NCI-H2107 (cell line): ENCODE measurements around the gene OXSR1.

Source experiments
- DNase-seq: peaks from one replicate; lab custom pipeline; 2025; lab: John Stamatoyannopoulos, UW

The OXSR1 gene

GRCh38 chr3:38164952-38165721 lies at the start of gene OXSR1:
TSS of gene OXSR1 (plus strand) at chr3:38165537. CDS start at chr3:38165877, 340 bp downstream.
- peak; percentile 92 for DNase-seq

- no peak for DNase-seq
These were observed 49.5 kb upstream of the OXSR1 start for GRCh38 chr3:38115645-38116427.

- no peak for DNase-seq
These were observed 48.7 kb upstream of the OXSR1 start for GRCh38 chr3:38116471-38117162.

- DNase-seq = no peak
These were observed 48.1 kb upstream of the OXSR1 start for GRCh38 chr3:38117163-38117716.

DNA sequence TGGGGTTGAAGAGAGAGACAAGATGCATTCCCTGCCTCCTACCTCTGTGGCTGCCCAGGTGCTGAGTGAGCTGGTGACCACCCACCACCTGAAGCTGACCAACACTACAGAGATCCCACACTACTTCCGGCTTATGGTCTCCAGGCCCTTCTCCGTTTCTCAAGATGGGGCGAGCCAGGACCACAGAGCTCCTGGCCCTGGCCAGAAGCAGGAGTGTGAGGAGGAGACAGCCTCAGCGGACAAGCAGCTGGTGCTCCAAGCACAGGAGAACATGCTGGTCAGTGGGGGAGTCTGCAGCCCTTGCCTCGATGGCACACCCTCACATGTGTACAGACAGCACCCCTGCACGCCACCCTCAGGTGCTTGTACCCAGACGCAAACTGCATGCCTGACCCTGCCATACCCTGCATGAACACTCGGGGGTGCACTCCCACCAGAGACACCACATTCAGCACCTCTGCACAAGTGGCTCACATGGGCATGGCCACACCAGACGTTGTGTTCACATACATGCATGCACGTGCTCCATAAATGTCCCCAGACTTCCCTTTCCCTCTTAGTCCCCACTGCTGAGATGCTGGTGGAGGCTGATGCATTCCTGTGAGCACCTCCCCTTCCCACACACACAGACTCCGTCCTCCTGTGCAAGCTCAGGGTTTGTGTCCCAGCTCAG lies 47.5 kb upstream of the OXSR1 start:
- no peak for DNase-seq

GRCh38 chr3:38118421-38119247 lies 46.7 kb upstream of the OXSR1 start:
- no peak for DNase-seq

DNA sequence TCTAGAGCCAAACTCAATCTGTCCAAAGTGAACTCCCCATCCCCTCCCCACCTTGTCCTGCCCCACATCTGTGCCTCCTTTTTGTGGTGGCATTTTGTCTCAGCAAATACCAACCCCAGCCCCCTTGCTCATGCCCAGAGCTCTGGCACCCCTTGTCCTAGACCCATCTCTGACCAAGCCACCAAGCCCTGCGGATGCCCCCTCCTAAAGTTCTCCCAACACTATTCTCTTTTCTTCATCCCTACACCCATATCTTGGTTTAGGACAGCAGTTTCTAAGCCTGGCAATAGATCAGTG lies 46.1 kb upstream of the OXSR1 start:
- no peak for DNase-seq

DNA sequence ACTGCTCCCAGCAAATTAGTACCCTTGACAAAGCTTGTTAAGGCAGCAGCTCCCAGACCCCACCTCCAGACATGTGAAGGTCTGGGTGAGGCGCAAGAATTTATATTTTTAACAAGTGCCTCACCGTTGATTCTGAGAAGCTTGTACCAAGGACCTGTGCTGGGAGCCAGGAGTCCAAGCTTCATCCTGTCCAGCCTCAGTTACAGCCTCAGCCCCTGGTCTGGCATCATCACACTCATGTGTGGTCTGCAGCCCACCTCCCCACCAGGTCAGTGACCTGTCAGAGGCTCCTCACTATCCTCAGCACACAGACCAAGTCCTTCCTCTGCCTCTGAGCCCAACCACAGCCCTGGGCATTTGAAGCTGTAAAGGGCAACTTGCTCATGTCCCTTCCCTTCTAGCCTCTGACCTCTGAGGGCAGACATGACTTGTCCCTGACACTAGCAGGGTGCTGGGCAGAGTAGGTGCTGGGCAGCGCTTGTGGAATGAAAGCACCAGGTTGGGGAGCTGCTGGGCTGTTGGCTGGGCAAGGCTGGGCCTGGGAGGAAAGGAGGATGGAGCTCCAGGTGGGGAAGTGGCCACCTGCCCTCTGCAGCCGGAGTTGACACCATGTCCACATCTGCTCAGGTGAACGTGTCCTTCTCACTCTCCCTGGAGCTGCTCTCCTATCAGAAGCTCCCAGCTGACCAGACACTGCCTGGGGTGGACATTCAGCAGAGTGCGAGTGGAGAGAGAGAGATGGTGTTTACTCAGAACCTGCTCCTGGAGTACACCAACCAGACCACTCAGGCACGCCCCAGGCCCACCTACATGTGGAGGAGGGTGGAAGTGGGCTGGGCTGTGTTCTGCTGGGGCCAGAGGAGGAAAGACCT lies 45.3 kb upstream of the OXSR1 start:
- DNase-seq = no peak

GRCh38 chr3:38120693-38121450 lies 44.5 kb upstream of the OXSR1 start:
- no peak for DNase-seq

GRCh38 chr3:38121451-38121831 lies 43.9 kb upstream of the OXSR1 start:
- no peak for DNase-seq

GRCh38 chr3:38121832-38122461 lies 43.4 kb upstream of the OXSR1 start:
- DNase-seq = no peak

GRCh38 chr3:38122712-38123290 lies 42.5 kb upstream of the OXSR1 start:
- DNase-seq = no peak

GRCh38 chr3:38124324-38125122 lies 40.8 kb upstream of the OXSR1 start:
- no peak for DNase-seq

DNA sequence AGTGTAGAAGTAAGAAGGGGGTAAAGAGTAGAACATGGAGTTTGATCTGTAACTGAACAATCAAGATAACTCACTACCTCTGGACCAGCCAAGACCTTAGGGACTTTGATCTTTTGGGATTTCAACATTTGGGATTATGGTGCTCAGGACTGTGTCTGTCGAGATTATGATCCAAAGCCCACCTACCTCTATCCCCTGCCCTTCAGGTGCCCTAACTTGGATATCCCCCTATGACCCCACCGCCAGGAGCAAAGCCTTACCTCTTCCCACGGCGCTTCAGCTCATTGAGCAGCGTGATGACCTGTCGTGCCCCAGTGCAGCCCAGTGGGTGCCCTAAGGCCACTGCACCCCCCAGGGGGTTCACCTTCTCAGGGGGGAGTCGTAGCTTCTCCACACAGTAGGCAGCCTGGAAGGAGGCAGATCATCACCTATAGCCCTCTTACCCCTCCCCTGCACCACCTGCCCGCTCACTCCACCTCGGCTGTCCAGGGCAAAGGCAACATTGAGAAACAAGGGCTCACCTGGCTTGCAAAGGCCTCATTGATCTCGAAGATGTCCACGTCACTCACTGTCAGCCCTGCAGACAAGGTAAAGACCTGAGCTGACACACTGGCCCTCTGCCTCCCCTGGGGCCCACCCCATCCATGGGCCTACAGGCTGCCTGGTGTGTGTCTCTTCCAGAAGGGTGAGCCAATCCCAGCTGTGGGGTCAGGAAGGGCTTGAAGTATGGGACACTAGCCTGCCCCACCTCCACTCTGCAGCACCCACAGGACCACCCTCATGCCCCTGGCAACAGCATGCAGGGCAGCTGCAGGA lies 39.8 kb upstream of the OXSR1 start:
- no peak for DNase-seq

DNA sequence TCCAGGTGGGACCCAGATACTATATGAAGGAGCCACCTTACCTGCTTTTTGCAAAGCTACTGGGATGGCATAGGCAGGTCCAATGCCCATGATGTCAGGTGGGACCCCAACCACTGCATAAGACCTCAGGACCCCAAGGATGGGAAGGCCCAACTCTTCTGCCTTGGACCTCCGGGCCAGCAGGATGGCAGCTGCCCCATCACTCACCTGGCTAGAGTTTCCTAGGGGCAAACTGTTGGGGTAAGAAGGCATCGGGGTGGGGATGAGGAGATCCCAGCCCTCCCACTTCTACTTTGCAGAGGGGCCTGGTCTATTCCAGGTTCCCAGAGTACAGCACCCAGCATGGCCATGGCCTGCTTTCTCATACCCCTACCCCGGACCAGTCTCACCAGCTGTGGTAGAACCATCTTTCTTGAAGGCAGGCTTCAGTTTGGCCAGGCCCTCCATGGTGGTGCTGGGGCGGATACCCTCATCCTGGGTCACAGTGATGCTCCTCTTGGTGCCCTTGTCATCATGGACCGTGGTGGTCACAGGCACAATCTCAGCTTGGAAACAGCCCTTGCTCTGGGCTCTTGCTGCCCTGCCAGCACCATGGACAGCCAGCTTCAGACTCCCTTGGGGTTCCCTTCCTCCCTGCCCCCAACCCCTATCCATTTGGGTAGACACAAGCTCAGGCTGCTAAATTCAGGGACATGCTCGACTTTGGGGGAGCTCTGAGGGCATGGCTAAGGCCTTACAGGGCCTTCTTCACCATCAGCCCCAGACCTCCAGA lies 39.0 kb upstream of the OXSR1 start:
- no peak for DNase-seq
